Smooth muscle cell (in vitro differentiated cells): Measurements from ENCODE around the gene CHMP1B. TPM values are rescaled to one million over a fixed set of nuclear protein-coding genes. Genes with fewer than 3 reads are reported as not detected.

ENCODE experiments used
- DNase-seq: peaks from one replicate; lab custom pipeline; 2025; ENCODE audit not compliant: unreplicated experiment; lab: John Stamatoyannopoulos, UW
- H2AFZ ChIP-seq: fragments of 200-600 bp; sonication (generic); 2 replicates; pipeline ENCODE4 v1.6.0; 2016; ENCODE audit warnings: antibody characterized with exemption, low read depth, mild to moderate bottlenecking
- H3F3A ChIP-seq: fragments of 200-600 bp; sonication (generic); 2 replicates; pipeline ENCODE4 v1.6.0; 2017; ENCODE audit warnings: antibody characterized with exemption, low read depth
- H3K27ac ChIP-seq: fragments of 200-600 bp; sonication (generic); 2 replicates; pipeline ENCODE4 v1.5.1; 2016; ENCODE audit warnings: low read depth, mild to moderate bottlenecking
- H3K27me3 ChIP-seq: fragments of 200-600 bp; sonication (generic); 2 replicates; pipeline ENCODE4 v1.6.1; 2016; ENCODE audit warnings: low read depth, mild to moderate bottlenecking
- H3K36me3 ChIP-seq: fragments of 200-600 bp; sonication (generic); 2 replicates; pipeline ENCODE4 v1.5.1; 2016; ENCODE audit warnings: low read depth
- H3K4me1 ChIP-seq: fragments of 200-600 bp; sonication (generic); 2 replicates; pipeline ENCODE4 v1.5.1; 2016; ENCODE audit warnings: low read depth
- H3K4me2 ChIP-seq: fragments of 200-600 bp; sonication (generic); 2 replicates; pipeline ENCODE4 v1.6.0; 2016; ENCODE audit warnings: mild to moderate bottlenecking
- H3K4me3 ChIP-seq: fragments of 200-600 bp; sonication (generic); 2 replicates; pipeline ENCODE4 v1.5.1; 2016; ENCODE audit warnings: mild to moderate bottlenecking
- H3K79me2 ChIP-seq: fragments of 200-600 bp; sonication (generic); 2 replicates; pipeline ENCODE4 v1.6.0; 2016; ENCODE audit warnings: low read depth, mild to moderate bottlenecking
- H3K9ac ChIP-seq: fragments of 200-600 bp; sonication (generic); 2 replicates; pipeline ENCODE4 v1.6.0; 2016; ENCODE audit warnings: low read depth
- H3K9me3 ChIP-seq: fragments of 200-600 bp; sonication (generic); replicated peaks from 2 replicates; pipeline ENCODE4 v1.5.1; 2016; ENCODE audit warnings: low read depth
- H4K20me1 ChIP-seq: fragments of 200-600 bp; sonication (generic); 2 replicates; pipeline ENCODE4 v1.6.0; 2016; ENCODE audit warnings: low read depth
- WGBS: methylation state at CpG from one replicate; pipeline ENCODE4 v1.1.7; 2016; ENCODE audit warnings: low lambda C conversion rate; 5-methylcytosine and 5-hydroxymethylcytosine counted together
- polyA plus RNA-seq: library from polyadenylated mRNA; unstranded; fragments of >200 nt; fragmentation: Nextera tagmentation; extraction: Ambion mirVana; gene quantifications from 2 replicates; pipeline ENCODE4 v1.2.1, GENCODE V29; 2016
- total RNA-seq: library from RNA; depleted of rRNA; stranded (reverse); fragments of >200 nt; gene quantifications from 2 replicates; pipeline ENCODE4 v1.2.3, GENCODE V29; 2014
- TF ChIP-seq, protein P1 (sequence below): fragments of 200-600 bp; sonication (generic); IDR thresholded peaks from 2 replicates; pipeline ENCODE4 v1.5.1; 2017; ENCODE audit warnings: borderline replicate concordance, mild to moderate bottlenecking, antibody characterized with exemption; ENCODE audit not compliant: insufficient read depth, poor library complexity, severe bottlenecking

Gene CHMP1B
- total and polyA plus RNA-seq, 2 experiments from 2014 or later: 35.6 to 54.6 TPM

DNA sequence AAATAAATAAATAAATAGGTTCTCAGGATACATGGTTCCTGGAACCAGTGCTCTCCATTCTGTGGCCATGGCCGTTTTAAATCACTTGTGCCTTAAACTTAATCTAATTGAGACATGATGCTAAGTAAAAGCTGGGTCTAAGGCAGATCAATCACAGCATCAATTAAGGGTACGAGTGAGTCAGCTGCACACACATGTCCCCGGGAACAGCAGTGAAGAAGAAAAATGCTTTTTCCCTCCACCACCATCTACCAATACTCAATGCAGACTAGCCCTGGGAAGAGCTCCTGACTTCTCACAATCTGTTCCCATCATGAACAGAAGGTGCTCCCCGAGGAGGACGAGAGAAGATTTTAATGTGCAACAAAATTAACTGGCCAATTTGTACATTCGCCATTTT is 6.8 kb upstream of the CHMP1B start:
- TF ChIP-seq, protein P1, sequence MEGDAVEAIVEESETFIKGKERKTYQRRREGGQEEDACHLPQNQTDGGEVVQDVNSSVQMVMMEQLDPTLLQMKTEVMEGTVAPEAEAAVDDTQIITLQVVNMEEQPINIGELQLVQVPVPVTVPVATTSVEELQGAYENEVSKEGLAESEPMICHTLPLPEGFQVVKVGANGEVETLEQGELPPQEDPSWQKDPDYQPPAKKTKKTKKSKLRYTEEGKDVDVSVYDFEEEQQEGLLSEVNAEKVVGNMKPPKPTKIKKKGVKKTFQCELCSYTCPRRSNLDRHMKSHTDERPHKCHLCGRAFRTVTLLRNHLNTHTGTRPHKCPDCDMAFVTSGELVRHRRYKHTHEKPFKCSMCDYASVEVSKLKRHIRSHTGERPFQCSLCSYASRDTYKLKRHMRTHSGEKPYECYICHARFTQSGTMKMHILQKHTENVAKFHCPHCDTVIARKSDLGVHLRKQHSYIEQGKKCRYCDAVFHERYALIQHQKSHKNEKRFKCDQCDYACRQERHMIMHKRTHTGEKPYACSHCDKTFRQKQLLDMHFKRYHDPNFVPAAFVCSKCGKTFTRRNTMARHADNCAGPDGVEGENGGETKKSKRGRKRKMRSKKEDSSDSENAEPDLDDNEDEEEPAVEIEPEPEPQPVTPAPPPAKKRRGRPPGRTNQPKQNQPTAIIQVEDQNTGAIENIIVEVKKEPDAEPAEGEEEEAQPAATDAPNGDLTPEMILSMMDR: no peak
- Histone ChIP-seq H4K20me1 (no peaks in the 10 kb centered on the region), H2AFZ (no peak overlapping the region)

DNA sequence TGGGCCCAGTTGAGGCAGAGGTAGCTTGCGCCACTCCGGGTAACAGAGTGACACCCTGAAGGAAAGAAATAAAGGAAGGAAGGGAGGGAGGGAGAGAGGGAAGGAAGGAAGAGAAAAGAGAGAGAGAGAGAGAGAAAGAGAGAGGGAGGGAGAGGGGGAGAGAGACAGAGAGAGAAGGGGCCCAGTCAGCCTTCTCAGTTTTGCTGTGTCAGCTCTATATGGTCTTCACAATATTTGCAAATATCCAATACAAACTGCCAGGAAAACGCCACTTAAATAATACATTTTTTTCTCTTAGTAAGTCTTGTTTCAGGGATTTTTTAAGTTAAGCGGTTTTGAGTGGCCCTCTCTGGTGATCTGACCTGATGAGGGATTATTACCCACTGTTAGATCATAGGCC is 5.6 kb upstream of the CHMP1B start:
- H3K27ac ChIP-seq: no peak overlapping the region
- TF ChIP-seq, protein P1: no peak

More for the DNA sequence above, 6.8 kb upstream of the CHMP1B start:
- H3K4me3 ChIP-seq: no peak overlapping the region
- WGBS: 91% methylated on average over 6 of the region's 6 CpGs
- no peak overlapping the region for H3K27ac ChIP-seq
- H3F3A ChIP-seq: no peaks in the 10 kb centered on the region
- H3K79me2 ChIP-seq: no peaks in the 10 kb centered on the region
- H3K36me3 ChIP-seq: no peaks in the 10 kb centered on the region
- H3K27me3 ChIP-seq: no peaks in the 10 kb centered on the region
- no peaks in the 10 kb centered on the region for H3K4me1 ChIP-seq
- no peak for DNase-seq
- no peak overlapping the region for H3K4me2 ChIP-seq
- no peak overlapping the region for H3K9ac ChIP-seq
- no peaks in the 10 kb centered on the region for H3K9me3 ChIP-seq

GRCh38 chr18:11847811-11848210 is 3.4 kb upstream of the CHMP1B start:
- Histone ChIP-seq H3K27me3 (no peaks in the 10 kb centered on the region), H3K79me2 (peaks cover 16% of the 10 kb centered on the region), H2AFZ (no peak overlapping the region), H3K4me3 (no peak overlapping the region), H3K4me1 (peaks cover 13% of the 10 kb centered on the region), H3K27ac (no peak overlapping the region), H3F3A (no peaks in the 10 kb centered on the region), H3K9me3 (no peaks in the 10 kb centered on the region), H3K9ac (no peak overlapping the region), H3K36me3 (no peaks in the 10 kb centered on the region), H4K20me1 (peaks cover 8% of the 10 kb centered on the region), H3K4me2 (no peak overlapping the region)
- TF ChIP-seq, protein P1: no peak
- DNase-seq: no peak
- WGBS: 86% methylated on average over 4 of the region's 4 CpGs

More for the DNA sequence above, 5.6 kb upstream of the CHMP1B start:
- Histone ChIP-seq H2AFZ (no peak overlapping the region), H3K27me3 (no peaks in the 10 kb centered on the region), H3F3A (no peaks in the 10 kb centered on the region), H3K4me3 (no peak overlapping the region), H3K4me2 (no peak overlapping the region), H4K20me1 (no peaks in the 10 kb centered on the region), H3K36me3 (no peaks in the 10 kb centered on the region), H3K9me3 (no peaks in the 10 kb centered on the region), H3K79me2 (no peaks in the 10 kb centered on the region), H3K9ac (no peak overlapping the region), H3K4me1 (peaks cover 4% of the 10 kb centered on the region)
- no peak for DNase-seq
- 97% methylated on average over 4 of the region's 4 CpGs for WGBS

DNA sequence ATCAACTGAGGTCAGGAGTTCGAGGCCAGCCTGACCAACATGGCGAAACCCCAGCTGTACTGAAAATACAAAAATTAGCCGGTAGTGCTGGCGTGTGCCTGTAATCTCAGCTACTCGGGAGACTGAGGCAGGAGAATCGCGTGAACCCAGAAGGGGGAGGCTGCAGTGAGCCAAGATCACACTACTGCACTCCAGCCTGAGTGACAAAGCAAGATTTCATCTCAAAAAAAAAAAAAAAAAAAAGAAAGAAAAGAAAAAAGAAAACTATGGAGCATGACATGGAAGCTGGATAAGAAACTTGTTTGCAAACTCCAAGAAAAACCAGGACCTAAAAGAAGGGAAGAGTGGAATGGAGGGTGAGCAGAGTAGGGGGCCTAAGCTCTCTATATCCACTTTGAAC is 1.9 kb upstream of the CHMP1B start:
- TF ChIP-seq, protein P1: no peak
- no peak overlapping the region for H2AFZ ChIP-seq
- WGBS: 97% methylated on average over 7 of the region's 7 CpGs
- peak overlapping the region; percentile 100 for H3K27ac ChIP-seq
- H3K4me2 ChIP-seq: peak overlapping the region; percentile 99
- H3F3A ChIP-seq: no peaks in the 10 kb centered on the region
- H3K27me3 ChIP-seq: no peaks in the 10 kb centered on the region
- no peaks in the 10 kb centered on the region for H3K9me3 ChIP-seq
- H3K36me3 ChIP-seq: no peaks in the 10 kb centered on the region
- H3K4me1 ChIP-seq: peaks cover 20% of the 10 kb centered on the region
- DNase-seq: no peak
- H3K4me3 ChIP-seq: no peak overlapping the region
- no peak overlapping the region for H3K9ac ChIP-seq
- peaks cover 27% of the 10 kb centered on the region for H3K79me2 ChIP-seq
- H4K20me1 ChIP-seq: peaks cover 23% of the 10 kb centered on the region
